GM12872 (cell line): ENCODE measurements around the gene CPEB3.

Source experiments
- CTCF ChIP-seq: IDR thresholded peaks from 3 replicates; pipeline ENCODE4 v1.5.1; 2011; ENCODE audit warnings: low read depth, mild to moderate bottlenecking, low read length, moderate library complexity; ENCODE audit not compliant: insufficient read depth

The CPEB3 gene

DNA sequence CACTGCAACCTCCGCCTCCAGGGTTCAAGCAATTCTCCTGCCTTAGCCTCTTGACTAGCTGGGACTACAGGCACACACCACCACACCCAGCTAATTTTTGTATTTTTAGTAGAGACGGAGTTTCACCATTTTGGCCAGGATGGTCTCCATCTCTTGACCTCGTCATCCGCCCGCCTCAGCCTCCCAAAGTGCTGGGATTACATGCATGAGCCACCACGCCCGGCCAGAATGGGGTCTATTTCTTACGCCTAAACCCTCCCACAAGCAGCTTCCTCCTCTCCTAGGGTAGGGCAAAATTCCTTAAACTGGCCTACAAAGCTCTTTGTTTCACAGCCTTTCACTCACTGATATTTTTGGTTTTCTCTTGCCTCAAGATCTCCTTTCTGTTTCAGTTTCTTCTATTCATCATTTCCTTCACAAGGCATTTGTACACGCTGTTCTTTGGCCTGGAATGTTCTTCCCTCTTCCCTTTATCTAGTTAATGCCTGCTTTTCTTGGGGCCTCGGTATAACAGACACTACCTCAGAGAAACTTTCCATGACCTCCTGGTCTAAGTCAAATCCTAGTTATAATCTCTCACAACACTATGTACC, 6.7 kb downstream of the CPEB3 start:
- TF ChIP-seq CTCF = no peak

DNA sequence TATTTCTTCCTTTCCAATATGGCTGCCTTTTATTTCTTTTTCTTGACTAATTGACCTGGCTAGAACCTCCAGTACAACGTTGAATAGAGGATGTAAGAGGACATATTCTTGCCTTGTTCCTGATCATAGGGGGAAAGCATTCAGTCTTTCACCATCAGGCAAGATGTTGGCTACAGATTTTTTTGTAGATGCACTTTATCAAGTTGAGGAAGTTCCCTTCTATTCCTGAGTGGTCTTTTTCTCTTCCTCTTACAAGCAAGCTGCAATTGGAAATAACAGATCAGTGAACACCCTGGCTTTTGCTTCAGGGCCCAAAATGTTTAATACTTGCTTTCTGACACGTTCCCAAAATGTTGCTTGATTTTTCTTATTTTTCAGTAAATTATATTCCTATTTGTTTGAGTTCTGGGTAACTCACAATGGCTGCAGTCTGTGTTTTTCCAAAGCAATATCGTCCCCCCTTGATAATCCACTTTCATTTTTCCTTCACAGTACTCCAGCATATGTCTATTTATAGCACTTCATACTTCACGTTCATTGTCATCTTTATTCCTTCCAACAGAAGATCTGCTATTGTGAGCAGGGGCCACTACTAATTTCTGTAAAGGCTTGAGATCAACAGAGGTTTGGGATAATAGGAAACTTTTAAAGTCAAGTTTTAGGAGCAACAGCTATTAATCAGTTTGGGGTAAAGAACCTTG, 11.7 kb downstream of the CPEB3 start:
- TF ChIP-seq CTCF = no peak

- no peak for TF ChIP-seq CTCF
Measured at GRCh38 chr10:92274071-92274470, 16.8 kb downstream of the CPEB3 start.

DNA sequence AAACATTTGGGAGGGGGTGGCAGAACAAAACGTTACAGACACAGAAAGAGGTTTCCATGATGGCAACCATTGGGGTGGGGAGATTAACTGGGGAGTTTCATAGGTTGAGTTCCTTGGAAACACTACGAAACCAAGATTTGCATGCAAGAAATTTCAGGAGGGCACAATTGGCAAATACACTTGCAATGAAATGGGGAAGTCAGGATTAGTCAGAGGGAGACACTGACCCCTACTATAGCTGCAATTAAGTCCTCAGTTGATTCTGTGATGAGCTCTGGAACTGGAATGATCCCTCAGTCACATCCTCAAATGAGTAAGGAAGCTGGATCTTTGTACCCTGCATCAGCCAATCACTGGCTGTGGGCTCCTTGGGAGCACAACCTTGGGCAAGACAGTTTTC, 22.1 kb downstream of the CPEB3 start:
- TF ChIP-seq CTCF = no peak

DNA sequence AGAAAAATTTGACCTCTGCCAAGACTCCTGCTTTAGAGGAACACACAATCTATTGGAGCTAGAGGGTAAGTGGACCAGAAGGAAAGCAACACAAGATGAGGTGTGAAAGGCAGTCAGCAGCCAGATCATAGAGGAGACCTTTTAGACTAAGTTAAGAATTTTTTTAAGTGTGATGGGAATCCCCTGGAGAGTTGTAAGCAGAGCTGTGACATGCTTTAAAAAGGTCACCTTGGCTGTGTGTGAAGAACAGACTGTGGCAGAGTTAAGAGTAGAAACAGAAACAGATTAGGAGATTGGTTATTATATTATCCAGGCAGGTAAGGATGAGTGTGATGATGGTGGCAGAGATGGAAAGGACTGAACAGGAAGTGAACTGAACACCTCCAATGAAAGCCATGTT, 23.5 kb downstream of the CPEB3 start:
- TF ChIP-seq CTCF = no peak

- TF ChIP-seq CTCF = no peak
Measured at GRCh38 chr10:92265687-92266258, 25.1 kb downstream of the CPEB3 start.

DNA sequence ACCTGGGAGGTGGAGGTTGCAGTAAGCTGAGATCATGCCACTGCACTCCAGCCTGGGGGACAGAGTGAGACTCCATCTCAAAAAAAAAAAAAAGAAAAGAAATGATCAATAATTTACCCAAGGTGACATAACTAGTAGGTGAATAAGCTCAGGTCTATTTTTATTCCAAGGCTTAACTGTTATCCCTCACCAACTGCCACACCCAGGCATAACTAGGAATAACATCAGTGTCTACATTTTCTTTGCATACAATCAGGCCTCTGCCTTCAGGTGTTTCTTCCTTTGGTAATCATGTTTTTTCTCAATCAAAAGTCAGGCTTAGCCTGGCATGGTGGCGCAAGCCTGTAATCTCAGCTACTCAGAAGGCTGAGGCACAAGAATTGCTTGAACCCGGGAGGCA, 26.6 kb downstream of the CPEB3 start:
- no peak for TF ChIP-seq CTCF
